ENCODE data around the gene DPF3.

The DPF3 gene

DNA sequence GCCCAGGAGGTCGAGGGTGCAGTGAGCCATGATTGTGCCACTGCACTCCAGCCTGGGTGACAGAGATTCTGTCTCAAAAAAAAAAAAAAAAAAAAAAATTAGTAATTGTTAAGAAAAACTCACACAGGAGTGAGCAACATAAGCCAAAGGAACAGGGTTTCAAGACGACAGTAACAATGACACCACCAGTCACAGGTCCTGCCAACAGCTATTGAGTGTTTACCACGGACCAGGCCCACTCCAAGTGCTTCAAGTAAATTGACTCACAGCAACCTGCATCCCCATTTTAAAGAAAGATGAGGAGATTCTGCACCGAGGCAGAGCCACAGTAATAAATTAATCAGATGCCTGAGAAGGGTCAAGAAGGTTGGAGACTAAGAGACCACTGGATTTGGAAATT lies 194.5 kb downstream of the DPF3 start:
- H3K79me1 ChIP-seq (ENCODE audit: low read depth, low read length) = no peaks in the 10 kb centered on the region
- no peak overlapping the region for H3K18ac ChIP-seq (ENCODE audit: low read length)
- no peak overlapping the region for H3K14ac ChIP-seq (ENCODE audit: low read length)
- no peak overlapping the region for H3K4me3 ChIP-seq (ENCODE audit: low read length in 2 of 2)
- no peak overlapping the region for H2AK5ac ChIP-seq (ENCODE audit: low read depth, low read length)
- DNase-seq (ENCODE audit: low spot score) = no peak
- no peak overlapping the region for H2BK5ac ChIP-seq (ENCODE audit: low read length)
- H2BK15ac ChIP-seq (ENCODE audit: low read length) = no peak overlapping the region
- no peak overlapping the region for H3K9ac ChIP-seq (ENCODE audit: low read depth, low read length, poor library complexity)
- H3K4me1 ChIP-seq (ENCODE audit: control insufficient read depth in 2 of 2, insufficient read depth in 1 of 2, low read depth in 1 of 2, low read length in 2 of 2) = peaks cover 2 to 6% of the 10 kb centered on the region in 2 donors
- no peak overlapping the region for H3K4me2 ChIP-seq (ENCODE audit: insufficient read depth, low read length, poor library complexity, severe bottlenecking)
- H3K36me3 ChIP-seq (replicated peaks in 1 of 2; ENCODE audit: control insufficient read depth in 2 of 2, insufficient read depth in 2 of 2, low read length in 2 of 2) = no peaks in the 10 kb centered on the region
- H3K4ac ChIP-seq (ENCODE audit: low read length) = no peak overlapping the region
- no CpG with 5 or more reads among the region's 4 CpGs for WGBS, 2 donors (ENCODE audit: extremely low coverage in 2 of 2, insufficient read length in 2 of 2, insufficient replicate concordance in 1 of 2)
- no peak overlapping the region for H3K23ac ChIP-seq (ENCODE audit: low read depth, low read length, poor library complexity)
- no peaks in the 10 kb centered on the region for H3K9me3 ChIP-seq (replicated peaks in 1 of 2; ENCODE audit: control insufficient read depth in 2 of 2, insufficient read depth in 1 of 2, low read depth in 1 of 2, low read length in 2 of 2)
- no peak overlapping the region for H2BK120ac ChIP-seq (ENCODE audit: low read depth, low read length)
- no peak overlapping the region for H2BK12ac ChIP-seq (ENCODE audit: low read length)
- H4K91ac ChIP-seq (ENCODE audit: low read depth, low read length, poor library complexity) = no peak overlapping the region
- H3K27ac ChIP-seq (replicated peaks; ENCODE audit: low read length) = no peak overlapping the region
- H4K8ac ChIP-seq (ENCODE audit: low read depth, low read length) = no peak overlapping the region
- peaks cover 0 to 13% (median 0%) of the 10 kb centered on the region in 3 experiments for H3K27me3 ChIP-seq (ENCODE audit: control insufficient read depth in 3 of 3, insufficient read depth in 3 of 3, low read depth in 1 of 3, low read length in 3 of 3)
- no peak overlapping the region for H2AFZ ChIP-seq (ENCODE audit: low read length)

DNA sequence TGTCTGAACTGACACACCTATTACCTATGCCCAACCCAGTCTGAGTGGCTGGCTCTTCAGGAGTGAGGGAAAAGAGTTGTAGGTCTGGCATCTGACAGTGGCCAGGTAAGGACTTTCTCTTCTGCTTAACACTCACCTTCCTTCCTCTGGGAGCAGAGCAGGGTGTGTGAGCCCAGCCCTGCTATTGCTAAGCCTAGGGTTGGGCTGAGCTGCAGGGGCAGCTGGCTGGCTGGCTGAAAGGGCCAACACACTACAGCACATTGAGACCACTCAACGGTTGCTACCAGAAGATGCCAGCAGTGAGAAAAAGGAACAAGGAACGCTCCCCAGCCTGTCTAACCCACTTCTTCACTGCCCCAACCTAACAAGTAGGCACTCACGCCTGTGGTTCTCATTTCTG lies 201.2 kb downstream of the DPF3 start:
- no peak overlapping the region for H2BK5ac ChIP-seq (ENCODE audit: low read length)
- no peak overlapping the region for H2AFZ ChIP-seq (ENCODE audit: low read length)
- H3K14ac ChIP-seq (ENCODE audit: low read length) = no peak overlapping the region
- no peak overlapping the region for H3K9ac ChIP-seq (ENCODE audit: low read depth, low read length, poor library complexity)
- peaks cover 10 to 17% of the 10 kb centered on the region in 2 donors for H3K4me1 ChIP-seq (ENCODE audit: control insufficient read depth in 2 of 2, insufficient read depth in 1 of 2, low read depth in 1 of 2, low read length in 2 of 2)
- no peak overlapping the region for H3K4ac ChIP-seq (ENCODE audit: low read length)
- H3K27ac ChIP-seq (replicated peaks; ENCODE audit: low read length) = peak overlapping the region; percentile 17
- no CpG with 5 or more reads among the region's 3 CpGs for WGBS, 2 donors (ENCODE audit: extremely low coverage in 2 of 2, insufficient read length in 2 of 2, insufficient replicate concordance in 1 of 2)
- no peak overlapping the region for H3K18ac ChIP-seq (ENCODE audit: low read length)
- H2BK15ac ChIP-seq (ENCODE audit: low read length) = no peak overlapping the region
- H3K4me2 ChIP-seq (ENCODE audit: insufficient read depth, low read length, poor library complexity, severe bottlenecking) = no peak overlapping the region
- H4K8ac ChIP-seq (ENCODE audit: low read depth, low read length) = no peak overlapping the region
- no peak overlapping the region for H2AK5ac ChIP-seq (ENCODE audit: low read depth, low read length)
- H4K91ac ChIP-seq (ENCODE audit: low read depth, low read length, poor library complexity) = no peak overlapping the region
- no peaks in the 10 kb centered on the region for H3K27me3 ChIP-seq (ENCODE audit: control insufficient read depth in 3 of 3, insufficient read depth in 3 of 3, low read depth in 1 of 3, low read length in 3 of 3)
- no peak overlapping the region for H2BK12ac ChIP-seq (ENCODE audit: low read length)
- H3K4me3 ChIP-seq (ENCODE audit: low read length in 2 of 2) = no peak overlapping the region
- no peak for DNase-seq (ENCODE audit: low spot score)
- no peak overlapping the region for H3K23ac ChIP-seq (ENCODE audit: low read depth, low read length, poor library complexity)
- H3K9me3 ChIP-seq (replicated peaks in 1 of 2; ENCODE audit: control insufficient read depth in 2 of 2, insufficient read depth in 1 of 2, low read depth in 1 of 2, low read length in 2 of 2) = peaks cover 0 to 2% of the 10 kb centered on the region in 2 donors
- peaks cover 0 to 3% of the 10 kb centered on the region in 2 donors for H3K36me3 ChIP-seq (replicated peaks in 1 of 2; ENCODE audit: control insufficient read depth in 2 of 2, insufficient read depth in 2 of 2, low read length in 2 of 2)
- no peak overlapping the region for H2BK120ac ChIP-seq (ENCODE audit: low read depth, low read length)
- no peaks in the 10 kb centered on the region for H3K79me1 ChIP-seq (ENCODE audit: low read depth, low read length)

DNA sequence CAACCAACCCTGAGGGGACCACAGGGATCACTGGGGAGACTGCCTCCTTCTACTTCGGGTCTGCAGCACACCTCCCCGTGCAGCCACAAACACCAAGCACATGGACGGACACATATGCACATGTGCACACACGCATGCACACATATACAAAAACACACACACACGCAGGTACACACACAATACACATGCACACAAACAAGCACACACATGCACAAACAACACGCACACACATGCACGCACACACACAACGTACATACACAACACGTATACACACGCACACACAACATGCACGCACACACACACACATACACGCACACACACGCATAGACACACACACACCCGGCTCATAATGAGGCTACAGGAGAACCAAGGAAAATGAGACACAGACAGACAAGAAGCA lies 203.6 kb downstream of the DPF3 start:
- peak overlapping the region; percentile 60 for H3K14ac ChIP-seq (ENCODE audit: low read length)
- peak overlapping the region; percentile 53 for H2AK5ac ChIP-seq (ENCODE audit: low read depth, low read length)
- peak overlapping the region; percentile 22 for H3K23ac ChIP-seq (ENCODE audit: low read depth, low read length, poor library complexity)
- H2BK15ac ChIP-seq (ENCODE audit: low read length) = no peak overlapping the region
- H3K36me3 ChIP-seq (replicated peaks in 1 of 2; ENCODE audit: control insufficient read depth in 2 of 2, insufficient read depth in 2 of 2, low read length in 2 of 2) = peaks cover 0 to 3% of the 10 kb centered on the region in 2 donors
- H3K4me2 ChIP-seq (ENCODE audit: insufficient read depth, low read length, poor library complexity, severe bottlenecking) = no peak overlapping the region
- H2AFZ ChIP-seq (ENCODE audit: low read length) = no peak overlapping the region
- no peak overlapping the region for H3K27ac ChIP-seq (replicated peaks; ENCODE audit: low read length)
- no peak overlapping the region for H4K8ac ChIP-seq (ENCODE audit: low read depth, low read length)
- H2BK120ac ChIP-seq (ENCODE audit: low read depth, low read length) = no peak overlapping the region
- no peak for DNase-seq (ENCODE audit: low spot score)
- H3K27me3 ChIP-seq (ENCODE audit: control insufficient read depth in 3 of 3, insufficient read depth in 3 of 3, low read depth in 1 of 3, low read length in 3 of 3) = no peaks in the 10 kb centered on the region
- H3K4ac ChIP-seq (ENCODE audit: low read length) = peak overlapping the region; percentile 61
- peak overlapping the region; percentile 51 for H3K18ac ChIP-seq (ENCODE audit: low read length)
- no CpG with 5 or more reads among the region's 14 CpGs for WGBS, 2 donors (ENCODE audit: extremely low coverage in 2 of 2, insufficient read length in 2 of 2, insufficient replicate concordance in 1 of 2)
- peak overlapping the region in 1 of 2 donors; percentile 64 for H3K4me3 ChIP-seq (ENCODE audit: low read length in 2 of 2)
- H3K9me3 ChIP-seq (replicated peaks in 1 of 2; ENCODE audit: control insufficient read depth in 2 of 2, insufficient read depth in 1 of 2, low read depth in 1 of 2, low read length in 2 of 2) = peaks cover 0 to 2% of the 10 kb centered on the region in 2 donors
- peak overlapping the region; percentile 49 for H2BK5ac ChIP-seq (ENCODE audit: low read length)
- peak overlapping the region; percentile 5 for H3K9ac ChIP-seq (ENCODE audit: low read depth, low read length, poor library complexity)
- H2BK12ac ChIP-seq (ENCODE audit: low read length) = peak overlapping the region; percentile 51
- peaks cover 10 to 17% of the 10 kb centered on the region in 2 donors for H3K4me1 ChIP-seq (ENCODE audit: control insufficient read depth in 2 of 2, insufficient read depth in 1 of 2, low read depth in 1 of 2, low read length in 2 of 2)
- no peaks in the 10 kb centered on the region for H3K79me1 ChIP-seq (ENCODE audit: low read depth, low read length)
- no peak overlapping the region for H4K91ac ChIP-seq (ENCODE audit: low read depth, low read length, poor library complexity)

DNA sequence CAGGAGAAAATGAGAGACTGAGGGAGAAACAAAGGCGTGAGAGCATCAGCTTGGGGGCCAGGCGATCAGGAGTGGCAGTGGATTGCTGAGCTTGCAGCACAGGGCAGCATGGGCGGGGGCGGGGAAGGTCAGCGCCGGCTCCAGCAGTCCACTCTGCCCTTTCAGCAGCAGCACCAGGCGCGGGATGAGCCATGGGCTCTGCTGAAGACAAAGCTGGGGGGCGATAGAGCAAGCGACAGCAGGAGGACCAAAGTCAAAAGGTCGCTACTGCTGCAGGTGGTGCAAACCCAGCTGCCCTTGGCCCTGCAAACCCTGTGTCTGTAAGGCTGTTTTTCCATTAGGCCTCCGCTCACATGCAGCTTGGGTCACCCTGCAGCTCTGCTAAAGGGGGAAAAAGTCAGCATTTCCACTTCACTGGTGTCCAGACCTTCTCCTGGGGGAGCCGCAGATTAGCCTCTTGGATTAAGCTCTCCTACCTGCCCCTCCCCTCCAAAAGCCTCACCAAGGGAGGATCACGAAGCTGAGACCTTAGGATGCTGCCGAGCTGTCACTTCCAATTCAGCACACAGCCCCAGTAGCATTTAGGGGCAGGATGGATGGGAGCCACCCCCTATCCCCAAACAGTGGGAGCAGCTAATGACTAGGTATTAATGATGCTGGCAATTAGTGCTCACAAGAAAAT lies 204.8 kb downstream of the DPF3 start:
- Histone ChIP-seq H3K14ac (ENCODE audit: low read length) (no peak overlapping the region), H2BK15ac (ENCODE audit: low read length) (no peak overlapping the region), H4K8ac (ENCODE audit: low read depth, low read length) (no peak overlapping the region), H3K27me3 (ENCODE audit: control insufficient read depth in 3 of 3, insufficient read depth in 3 of 3, low read depth in 1 of 3, low read length in 3 of 3) (no peaks in the 10 kb centered on the region), H2BK12ac (ENCODE audit: low read length) (peak overlapping the region; percentile 0), H3K9me3 (replicated peaks in 1 of 2; ENCODE audit: control insufficient read depth in 2 of 2, insufficient read depth in 1 of 2, low read depth in 1 of 2, low read length in 2 of 2) (peaks cover 0 to 2% of the 10 kb centered on the region in 2 donors), H3K4ac (ENCODE audit: low read length) (no peak overlapping the region), H2BK120ac (ENCODE audit: low read depth, low read length) (no peak overlapping the region), H2BK5ac (ENCODE audit: low read length) (no peak overlapping the region), H2AK5ac (ENCODE audit: low read depth, low read length) (no peak overlapping the region), H3K9ac (ENCODE audit: low read depth, low read length, poor library complexity) (no peak overlapping the region), H3K79me1 (ENCODE audit: low read depth, low read length) (no peaks in the 10 kb centered on the region), H3K23ac (ENCODE audit: low read depth, low read length, poor library complexity) (no peak overlapping the region), H3K36me3 (replicated peaks in 1 of 2; ENCODE audit: control insufficient read depth in 2 of 2, insufficient read depth in 2 of 2, low read length in 2 of 2) (peaks cover 0 to 3% of the 10 kb centered on the region in 2 donors), H3K4me3 (ENCODE audit: low read length in 2 of 2) (no peak overlapping the region), H3K4me1 (ENCODE audit: control insufficient read depth in 2 of 2, insufficient read depth in 1 of 2, low read depth in 1 of 2, low read length in 2 of 2) (peaks cover 10 to 17% of the 10 kb centered on the region in 2 donors), H3K4me2 (ENCODE audit: insufficient read depth, low read length, poor library complexity, severe bottlenecking) (no peak overlapping the region), H2AFZ (ENCODE audit: low read length) (peak overlapping the region; percentile 80), H3K18ac (ENCODE audit: low read length) (peak overlapping the region; percentile 3), H4K91ac (ENCODE audit: low read depth, low read length, poor library complexity) (no peak overlapping the region), H3K27ac (replicated peaks; ENCODE audit: low read length) (no peak overlapping the region)
- DNase-seq (ENCODE audit: low spot score) = no peak
- WGBS, 2 donors (ENCODE audit: extremely low coverage in 2 of 2, insufficient read length in 2 of 2, insufficient replicate concordance in 1 of 2) = no CpG with 5 or more reads among the region's 15 CpGs

Data from neuronal stem cell (in vitro differentiated cells).